SK-N-SH (cell line): ENCODE measurements around the gene MAP3K5. TPM values are rescaled to one million over a fixed set of nuclear protein-coding genes. Genes with fewer than 3 reads are reported as not detected.

Experiments
- CTCF ChIA-PET: fragments of 300-600, 350-600 bp; formaldehyde crosslinking; extraction: SDS; loops from one replicate; lab custom pipeline; 2021; lab: Yijun Ruan, JAX
- POLR2A ChIA-PET: fragments of 350-600 bp; sonication (Branson Sonifier 250); formaldehyde crosslinking; extraction: SDS; loops from one replicate; lab custom pipeline; 2020; ENCODE audit warnings: antibody characterized with exemption, inconsistent platforms; lab: Yijun Ruan, JAX
- DNase-seq: peaks from one replicate; pipeline ENCODE4 v3.0.0; 2012
- H2AFZ ChIP-seq: fragments of 200-600 bp; sonication (generic); 2 replicates; pipeline ENCODE4 v1.8.1; 2016; ENCODE audit warnings: antibody characterized with exemption, mild to moderate bottlenecking, low read depth
- H3F3A ChIP-seq: fragments of 200-600 bp; sonication (generic); replicated peaks from 2 replicates; pipeline ENCODE3; 2016; ENCODE audit warnings: antibody characterized with exemption, mild to moderate bottlenecking; ENCODE audit not compliant: insufficient read depth
- H3K27ac ChIP-seq, 2 experiments: fragments of 200-500 bp in 1 of 2; fragments of 200-600 bp in 1 of 2; sonication (Bioruptor generic) in 1 of 2; sonication (generic), shearing (Covaris generic) in 1 of 2; 2 replicates each; pipeline versions ENCODE4 v1.5.1 to v1.6.1; 2014 to 2016; ENCODE audit warnings: low read depth in 2 of 2, inconsistent platforms in 1 of 2, low read length in 1 of 2, mild to moderate bottlenecking in 1 of 2, mixed read lengths in 1 of 2
- H3K27me3 ChIP-seq: fragments of 200-600 bp; sonication (generic), shearing (Covaris generic); 2 replicates; pipeline ENCODE4 v1.6.1; 2016; ENCODE audit warnings: mixed run types; ENCODE audit not compliant: insufficient read depth
- H3K36me3 ChIP-seq, 2 experiments: fragments of 200-500 bp in 1 of 2; fragments of 200-600 bp in 1 of 2; sonication (Bioruptor generic) in 1 of 2; sonication (generic) in 1 of 2; replicated peaks in 1 of 2; 2 replicates each; pipeline versions ENCODE3 to v1.5.1; 2014 to 2016; ENCODE audit warnings: low read length in 1 of 2, mild to moderate bottlenecking in 1 of 2; ENCODE audit not compliant: insufficient read depth in 2 of 2, control insufficient read depth in 1 of 2
- H3K4me1 ChIP-seq, 2 experiments: fragments of 200-500 bp in 1 of 2; fragments of 200-600 bp in 1 of 2; sonication (Bioruptor generic) in 1 of 2; sonication (generic), shearing (Covaris generic) in 1 of 2; 2 replicates each; pipeline versions ENCODE4 v1.5.1 to v1.6.1; 2014 to 2016; ENCODE audit warnings: low read depth in 1 of 2, low read length in 1 of 2, mixed run types in 1 of 2; ENCODE audit not compliant: insufficient read depth in 2 of 2, control insufficient read depth in 1 of 2
- H3K4me2 ChIP-seq: fragments of 200-600 bp; sonication (generic), shearing (Covaris generic); 2 replicates; pipeline ENCODE4 v1.6.1; 2017; ENCODE audit warnings: mixed run types
- H3K4me3 ChIP-seq, 2 experiments: fragments of 200-500 bp in 1 of 2; fragments of 200-600 bp in 1 of 2; sonication (Bioruptor generic) in 1 of 2; sonication (generic), shearing (Covaris generic) in 1 of 2; 2 replicates each; pipeline versions ENCODE4 v1.5.1 to v1.8.1; 2014 to 2016; ENCODE audit warnings: low read depth in 2 of 2, inconsistent platforms in 1 of 2, low read length in 1 of 2, mild to moderate bottlenecking in 1 of 2, mixed read lengths in 1 of 2, moderate library complexity in 1 of 2
- H3K79me2 ChIP-seq: fragments of 200-600 bp; sonication (generic); 2 replicates; pipeline ENCODE4 v1.8.1; 2017; ENCODE audit warnings: mild to moderate bottlenecking; ENCODE audit not compliant: insufficient read depth
- H3K9ac ChIP-seq: fragments of 200-600 bp; sonication (generic); 2 replicates; pipeline ENCODE4 v1.6.1; 2017; ENCODE audit warnings: mixed run types
- H3K9me2 ChIP-seq: fragments of 200-600 bp; sonication (generic); 2 replicates; pipeline ENCODE4 v1.6.1; 2017; ENCODE audit warnings: mixed run types
- H3K9me3 ChIP-seq: fragments of 200-600 bp; sonication (generic); 2 replicates; pipeline ENCODE4 v1.6.1; 2017; ENCODE audit warnings: mixed run types, mild to moderate bottlenecking, moderate library complexity
- H4K20me1 ChIP-seq: fragments of 200-600 bp; sonication (generic); 2 replicates; pipeline ENCODE4 v1.6.1; 2017; ENCODE audit warnings: mild to moderate bottlenecking, mixed run types; ENCODE audit not compliant: insufficient read depth
- CHD2 ChIP-seq: fragments of 150-350 bp; IDR thresholded peaks from 2 replicates; pipeline ENCODE4 v1.6.1; 2018; ENCODE audit warnings: low read length; ENCODE audit not compliant: partially characterized antibody
- EP300 ChIP-seq, 2 experiments: IDR thresholded peaks; 2 replicates each; pipeline versions ENCODE4 v1.4.0 to v1.6.1; 2012; ENCODE audit warnings: borderline replicate concordance in 1 of 2, low read depth in 1 of 2, low read length in 1 of 2
- EZH2phosphoT487 ChIP-seq: fragments of 200-600 bp; sonication (generic); IDR thresholded peaks from 2 replicates; pipeline ENCODE4 v1.6.1; 2017; ENCODE audit warnings: low read depth, mixed run types, mild to moderate bottlenecking, antibody characterized with exemption, moderate library complexity, borderline replicate concordance
- FOXJ3 ChIP-seq: sonication (generic); formaldehyde crosslinking; IDR thresholded peaks from 2 replicates; pipeline ENCODE4 v1.5.1; 2020; ENCODE audit warnings: mild to moderate bottlenecking, missing genetic modification reagents
- FOXM1 ChIP-seq: IDR thresholded peaks from 2 replicates; pipeline ENCODE4 v1.4.0; 2012; ENCODE audit warnings: low read depth, mild to moderate bottlenecking
- GABPA ChIP-seq: IDR thresholded peaks from 2 replicates; pipeline ENCODE4 v1.4.0; 2012; ENCODE audit warnings: low read depth, mild to moderate bottlenecking
- GATA2 ChIP-seq: sonication (generic); formaldehyde crosslinking; IDR thresholded peaks from 2 replicates; pipeline ENCODE4 v1.5.0; 2020; ENCODE audit warnings: mild to moderate bottlenecking, missing genetic modification reagents
- JUND ChIP-seq: IDR thresholded peaks from 2 replicates; pipeline ENCODE4 v1.4.0; 2012
- NFIC ChIP-seq: IDR thresholded peaks from 2 replicates; pipeline ENCODE4 v1.4.0; 2012; ENCODE audit warnings: borderline replicate concordance
- RAD21 ChIP-seq: IDR thresholded peaks from 2 replicates; pipeline ENCODE4 v1.6.1; 2012; ENCODE audit warnings: mild to moderate bottlenecking, low read length
- RCOR1 ChIP-seq: fragments of 150-350 bp; IDR thresholded peaks from 2 replicates; pipeline ENCODE4 v1.6.1; 2017; ENCODE audit warnings: antibody characterized with exemption, low read length
- RFX5 ChIP-seq: IDR thresholded peaks from 2 replicates; pipeline ENCODE4 v1.6.1; 2012; ENCODE audit warnings: mild to moderate bottlenecking, improper control_type of control experiment, low read length
- SIN3A ChIP-seq: IDR thresholded peaks from 2 replicates; pipeline ENCODE4 v1.6.1; 2012; ENCODE audit warnings: low read depth, mild to moderate bottlenecking, low read length, moderate library complexity, borderline replicate concordance
- TAF1 ChIP-seq: IDR thresholded peaks from 2 replicates; pipeline ENCODE4 v1.6.1; 2012; ENCODE audit warnings: low read depth, mild to moderate bottlenecking, low read length, moderate library complexity, borderline replicate concordance
- TCF12 ChIP-seq: IDR thresholded peaks from 2 replicates; pipeline ENCODE4 v1.4.0; 2012
- TEAD4 ChIP-seq: IDR thresholded peaks from 2 replicates; pipeline ENCODE4 v1.4.0; 2012; ENCODE audit warnings: mild to moderate bottlenecking, borderline replicate concordance; ENCODE audit not compliant: insufficient read depth
- WGBS: methylation state at CpG from one replicate; pipeline ENCODE4 v1.1.6; 2017; ENCODE audit warnings: low lambda C conversion rate; 5-methylcytosine and 5-hydroxymethylcytosine counted together
- polyA plus RNA-seq, 3 experiments: library from polyadenylated mRNA; depleted of rRNA; stranded (reverse); fragments of >200 nt; gene quantifications; 2 replicates each; pipeline ENCODE4 v1.2.3, GENCODE V29; 2012
- TF ChIP-seq, protein P1 (sequence below): IDR thresholded peaks from 2 replicates; pipeline ENCODE4 v1.4.0; 2012; ENCODE audit warnings: low read depth
- TF ChIP-seq, protein P2 (sequence below): fragments of 200-600 bp; sonication (generic); IDR thresholded peaks from 2 replicates; pipeline ENCODE4 v1.6.1; 2017; ENCODE audit warnings: antibody characterized with exemption, mild to moderate bottlenecking, moderate library complexity
- TF ChIP-seq, protein P3 (sequence below): IDR thresholded peaks from 2 replicates; pipeline ENCODE4 v1.6.1; 2012; ENCODE audit warnings: mild to moderate bottlenecking, low read depth, low read length, moderate library complexity
- TF ChIP-seq, protein P4 (sequence below): IDR thresholded peaks from 2 replicates; pipeline ENCODE4 v1.4.0; 2012; ENCODE audit warnings: low read depth, borderline replicate concordance
- TF ChIP-seq, protein P5 (sequence below): fragments of 150-350 bp; IDR thresholded peaks from 2 replicates; pipeline ENCODE4 v1.6.1; 2016; ENCODE audit warnings: mild to moderate bottlenecking, low read depth, low read length

The MAP3K5 gene
- polyA plus RNA-seq, 1 of the 3 experiments (the other 2 are of a cell fraction): 1.4 TPM

DNA sequence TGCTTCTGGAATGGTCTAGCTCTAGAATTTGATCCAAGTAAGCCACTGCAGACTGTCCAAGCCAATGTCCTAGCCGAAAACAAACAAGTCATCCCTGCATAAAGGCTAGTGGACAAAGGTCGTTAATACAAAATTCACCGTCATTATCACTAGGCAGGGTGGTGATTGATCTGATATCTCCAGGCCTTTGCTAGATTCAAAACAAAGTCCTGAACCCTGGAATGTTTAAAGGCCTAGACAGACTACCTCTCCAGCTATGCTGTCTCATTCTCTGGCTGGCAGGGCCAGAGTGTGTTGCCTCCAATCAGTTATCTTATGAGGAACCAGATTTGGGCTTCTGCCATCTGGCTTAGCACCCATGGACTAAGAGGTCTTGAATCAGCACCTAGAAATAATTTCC is 280.4 kb downstream of the MAP3K5 start:
- H3K9ac ChIP-seq: no peak overlapping the region
- no peak overlapping the region for H3K4me3 ChIP-seq
- no peak overlapping the region for H3K27ac ChIP-seq
- no peaks in the 10 kb centered on the region for H3K9me2 ChIP-seq
- H3K36me3 ChIP-seq: no peaks in the 10 kb centered on the region
- no peak overlapping the region for H3K4me2 ChIP-seq
- peaks cover 0 to 7% of the 10 kb centered on the region in 2 experiments; a peak in 2 of 4 replicates for H3K4me1 ChIP-seq
- 85% methylated on average over 3 of the region's 3 CpGs for WGBS
- H4K20me1 ChIP-seq: no peaks in the 10 kb centered on the region
- H3K27me3 ChIP-seq: no peaks in the 10 kb centered on the region
- DNase-seq: no peak
- TF ChIP-seq JUND: no peak
- no peak for TF ChIP-seq TCF12
- TF ChIP-seq, protein P1, sequence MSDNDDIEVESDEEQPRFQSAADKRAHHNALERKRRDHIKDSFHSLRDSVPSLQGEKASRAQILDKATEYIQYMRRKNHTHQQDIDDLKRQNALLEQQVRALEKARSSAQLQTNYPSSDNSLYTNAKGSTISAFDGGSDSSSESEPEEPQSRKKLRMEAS: no peak
- no peak for TF ChIP-seq RAD21
- TF ChIP-seq CHD2: no peak
- no peak for TF ChIP-seq NFIC
- no peak for TF ChIP-seq RCOR1
- TF ChIP-seq, protein P2, sequence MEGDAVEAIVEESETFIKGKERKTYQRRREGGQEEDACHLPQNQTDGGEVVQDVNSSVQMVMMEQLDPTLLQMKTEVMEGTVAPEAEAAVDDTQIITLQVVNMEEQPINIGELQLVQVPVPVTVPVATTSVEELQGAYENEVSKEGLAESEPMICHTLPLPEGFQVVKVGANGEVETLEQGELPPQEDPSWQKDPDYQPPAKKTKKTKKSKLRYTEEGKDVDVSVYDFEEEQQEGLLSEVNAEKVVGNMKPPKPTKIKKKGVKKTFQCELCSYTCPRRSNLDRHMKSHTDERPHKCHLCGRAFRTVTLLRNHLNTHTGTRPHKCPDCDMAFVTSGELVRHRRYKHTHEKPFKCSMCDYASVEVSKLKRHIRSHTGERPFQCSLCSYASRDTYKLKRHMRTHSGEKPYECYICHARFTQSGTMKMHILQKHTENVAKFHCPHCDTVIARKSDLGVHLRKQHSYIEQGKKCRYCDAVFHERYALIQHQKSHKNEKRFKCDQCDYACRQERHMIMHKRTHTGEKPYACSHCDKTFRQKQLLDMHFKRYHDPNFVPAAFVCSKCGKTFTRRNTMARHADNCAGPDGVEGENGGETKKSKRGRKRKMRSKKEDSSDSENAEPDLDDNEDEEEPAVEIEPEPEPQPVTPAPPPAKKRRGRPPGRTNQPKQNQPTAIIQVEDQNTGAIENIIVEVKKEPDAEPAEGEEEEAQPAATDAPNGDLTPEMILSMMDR: no peak
- no peak for TF ChIP-seq TAF1
- TF ChIP-seq FOXM1: no peak
- TF ChIP-seq, protein P3, sequence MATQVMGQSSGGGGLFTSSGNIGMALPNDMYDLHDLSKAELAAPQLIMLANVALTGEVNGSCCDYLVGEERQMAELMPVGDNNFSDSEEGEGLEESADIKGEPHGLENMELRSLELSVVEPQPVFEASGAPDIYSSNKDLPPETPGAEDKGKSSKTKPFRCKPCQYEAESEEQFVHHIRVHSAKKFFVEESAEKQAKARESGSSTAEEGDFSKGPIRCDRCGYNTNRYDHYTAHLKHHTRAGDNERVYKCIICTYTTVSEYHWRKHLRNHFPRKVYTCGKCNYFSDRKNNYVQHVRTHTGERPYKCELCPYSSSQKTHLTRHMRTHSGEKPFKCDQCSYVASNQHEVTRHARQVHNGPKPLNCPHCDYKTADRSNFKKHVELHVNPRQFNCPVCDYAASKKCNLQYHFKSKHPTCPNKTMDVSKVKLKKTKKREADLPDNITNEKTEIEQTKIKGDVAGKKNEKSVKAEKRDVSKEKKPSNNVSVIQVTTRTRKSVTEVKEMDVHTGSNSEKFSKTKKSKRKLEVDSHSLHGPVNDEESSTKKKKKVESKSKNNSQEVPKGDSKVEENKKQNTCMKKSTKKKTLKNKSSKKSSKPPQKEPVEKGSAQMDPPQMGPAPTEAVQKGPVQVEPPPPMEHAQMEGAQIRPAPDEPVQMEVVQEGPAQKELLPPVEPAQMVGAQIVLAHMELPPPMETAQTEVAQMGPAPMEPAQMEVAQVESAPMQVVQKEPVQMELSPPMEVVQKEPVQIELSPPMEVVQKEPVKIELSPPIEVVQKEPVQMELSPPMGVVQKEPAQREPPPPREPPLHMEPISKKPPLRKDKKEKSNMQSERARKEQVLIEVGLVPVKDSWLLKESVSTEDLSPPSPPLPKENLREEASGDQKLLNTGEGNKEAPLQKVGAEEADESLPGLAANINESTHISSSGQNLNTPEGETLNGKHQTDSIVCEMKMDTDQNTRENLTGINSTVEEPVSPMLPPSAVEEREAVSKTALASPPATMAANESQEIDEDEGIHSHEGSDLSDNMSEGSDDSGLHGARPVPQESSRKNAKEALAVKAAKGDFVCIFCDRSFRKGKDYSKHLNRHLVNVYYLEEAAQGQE: no peak
- TF ChIP-seq EZH2phosphoT487: no peak
- no peak for TF ChIP-seq TEAD4
- POLR2A ChIA-PET: no interaction called here
- no peak overlapping the region for H2AFZ ChIP-seq
- H3F3A ChIP-seq: no peaks in the 10 kb centered on the region
- H3K79me2 ChIP-seq: no peaks in the 10 kb centered on the region
- CTCF ChIA-PET: interaction anchor here (0.9 to 2.7 kb wide), 4 partner anchors 9 to 58 kb away, joined by 3 to 6 read pairs (median 4); partner anchors contain the start of gene MAP7
- no peaks in the 10 kb centered on the region for H3K9me3 ChIP-seq

DNA sequence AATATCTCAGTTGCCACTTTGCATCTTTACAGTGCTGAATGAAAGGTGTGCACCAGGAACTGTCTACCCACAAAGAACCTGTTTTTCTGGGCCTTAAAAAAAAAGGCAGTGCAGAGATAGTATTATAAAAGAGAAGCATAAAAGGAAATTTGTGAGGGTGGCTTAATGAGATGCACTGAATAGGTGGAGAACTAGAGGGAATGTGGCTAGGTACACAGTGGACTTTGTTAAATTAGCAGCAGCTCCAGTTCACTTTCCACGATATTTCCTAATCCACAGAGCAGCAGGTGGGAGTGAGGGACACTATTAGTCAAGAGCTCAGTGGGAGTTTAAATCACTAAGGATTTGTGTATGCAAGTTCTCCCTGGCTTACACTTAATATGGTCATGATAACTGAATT is 280.9 kb downstream of the MAP3K5 start:
- H3K36me3 ChIP-seq: no peaks in the 10 kb centered on the region
- H3K9me2 ChIP-seq: no peaks in the 10 kb centered on the region
- H2AFZ ChIP-seq: no peak overlapping the region
- no peak for TF ChIP-seq CHD2
- TF ChIP-seq, protein P4, sequence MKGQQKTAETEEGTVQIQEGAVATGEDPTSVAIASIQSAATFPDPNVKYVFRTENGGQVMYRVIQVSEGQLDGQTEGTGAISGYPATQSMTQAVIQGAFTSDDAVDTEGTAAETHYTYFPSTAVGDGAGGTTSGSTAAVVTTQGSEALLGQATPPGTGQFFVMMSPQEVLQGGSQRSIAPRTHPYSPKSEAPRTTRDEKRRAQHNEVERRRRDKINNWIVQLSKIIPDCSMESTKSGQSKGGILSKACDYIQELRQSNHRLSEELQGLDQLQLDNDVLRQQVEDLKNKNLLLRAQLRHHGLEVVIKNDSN: no peak
- no peak for TF ChIP-seq TEAD4
- TF ChIP-seq TCF12: no peak
- TF ChIP-seq GABPA: no peak
- no peak for TF ChIP-seq FOXJ3 (CRISPR knock-in tag)
- no peak for TF ChIP-seq SIN3A
- TF ChIP-seq RCOR1: no peak
- no peak for TF ChIP-seq RFX5
- no peak for TF ChIP-seq EP300 (IDR thresholded peaks at IDR 0.05; ENCODE audit: borderline replicate concordance in 1 of 2, low read depth in 1 of 2, low read length in 1 of 2)
- TF ChIP-seq, protein P5, sequence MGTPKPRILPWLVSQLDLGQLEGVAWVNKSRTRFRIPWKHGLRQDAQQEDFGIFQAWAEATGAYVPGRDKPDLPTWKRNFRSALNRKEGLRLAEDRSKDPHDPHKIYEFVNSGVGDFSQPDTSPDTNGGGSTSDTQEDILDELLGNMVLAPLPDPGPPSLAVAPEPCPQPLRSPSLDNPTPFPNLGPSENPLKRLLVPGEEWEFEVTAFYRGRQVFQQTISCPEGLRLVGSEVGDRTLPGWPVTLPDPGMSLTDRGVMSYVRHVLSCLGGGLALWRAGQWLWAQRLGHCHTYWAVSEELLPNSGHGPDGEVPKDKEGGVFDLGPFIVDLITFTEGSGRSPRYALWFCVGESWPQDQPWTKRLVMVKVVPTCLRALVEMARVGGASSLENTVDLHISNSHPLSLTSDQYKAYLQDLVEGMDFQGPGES: no peak
- no peak for TF ChIP-seq GATA2 (CRISPR knock-in tag)
- H3K4me3 ChIP-seq: no peak overlapping the region
- POLR2A ChIA-PET: no interaction called here
- H3K9me3 ChIP-seq: no peaks in the 10 kb centered on the region
- no peak for DNase-seq
- no peaks in the 10 kb centered on the region for H3K79me2 ChIP-seq
- no peak overlapping the region for H3K4me2 ChIP-seq
- H3K4me1 ChIP-seq: peaks cover 0 to 8% of the 10 kb centered on the region in 2 experiments; a peak in 2 of 4 replicates
- H3F3A ChIP-seq: no peaks in the 10 kb centered on the region
- no peaks in the 10 kb centered on the region for H3K27me3 ChIP-seq
- no peak overlapping the region for H3K9ac ChIP-seq
- no peaks in the 10 kb centered on the region for H4K20me1 ChIP-seq
- CTCF ChIA-PET: interaction anchor here (0.9 to 2.7 kb wide), 4 partner anchors 9 to 58 kb away, joined by 3 to 6 read pairs (median 4); partner anchors contain the start of gene MAP7
- no peak overlapping the region for H3K27ac ChIP-seq
- 65% methylated on average over 1 of the region's 1 CpG for WGBS
